GM10266 (cell line): ENCODE results near the gene ZNF674.

Experiments used
- DNase-seq: peaks from one replicate; pipeline ENCODE4 v3.0.0; 2012; ENCODE audit errors: extremely low spot score
- CTCF ChIP-seq: IDR thresholded peaks from 2 replicates; pipeline ENCODE4 v1.5.1; 2012; ENCODE audit warnings: mild to moderate bottlenecking, low read depth; ENCODE audit not compliant: control insufficient read depth, insufficient read depth; ENCODE audit errors: missing control alignments

ZNF674 gene

GRCh38 chrX:46575586-46575985 lies 30.4 kb upstream of the ZNF674 start:
- no peak for TF ChIP-seq CTCF
- no peak for DNase-seq

DNA sequence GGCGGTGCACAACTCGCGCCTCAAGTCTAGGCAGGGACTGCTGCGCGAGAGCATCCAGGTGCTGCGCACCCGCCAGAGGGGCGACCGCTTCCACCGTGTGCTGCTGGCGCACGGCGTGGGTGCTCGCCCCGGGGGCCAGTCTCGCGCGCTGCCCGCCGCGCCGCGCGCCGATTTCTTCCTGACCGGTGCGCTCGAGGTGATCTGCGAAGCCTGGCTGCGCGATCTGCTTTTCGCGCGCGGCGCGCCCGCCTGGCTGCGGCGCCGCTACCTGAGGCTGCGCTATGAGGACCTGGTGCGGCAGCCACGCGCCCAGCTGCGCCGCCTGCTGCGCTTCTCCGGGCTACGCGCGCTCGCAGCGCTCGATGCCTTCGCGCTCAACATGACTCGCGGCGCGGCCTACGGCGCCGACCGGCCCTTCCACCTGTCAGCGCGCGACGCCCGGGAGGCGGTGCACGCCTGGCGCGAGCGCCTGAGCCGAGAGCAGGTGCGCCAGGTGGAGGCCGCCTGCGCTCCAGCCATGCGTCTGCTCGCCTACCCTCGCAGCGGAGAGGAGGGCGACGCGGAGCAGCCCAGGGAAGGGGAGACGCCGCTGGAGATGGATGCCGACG lies 29.7 kb upstream of the ZNF674 start:
- peak; percentile 27 for DNase-seq
- TF ChIP-seq CTCF = no peak

DNA sequence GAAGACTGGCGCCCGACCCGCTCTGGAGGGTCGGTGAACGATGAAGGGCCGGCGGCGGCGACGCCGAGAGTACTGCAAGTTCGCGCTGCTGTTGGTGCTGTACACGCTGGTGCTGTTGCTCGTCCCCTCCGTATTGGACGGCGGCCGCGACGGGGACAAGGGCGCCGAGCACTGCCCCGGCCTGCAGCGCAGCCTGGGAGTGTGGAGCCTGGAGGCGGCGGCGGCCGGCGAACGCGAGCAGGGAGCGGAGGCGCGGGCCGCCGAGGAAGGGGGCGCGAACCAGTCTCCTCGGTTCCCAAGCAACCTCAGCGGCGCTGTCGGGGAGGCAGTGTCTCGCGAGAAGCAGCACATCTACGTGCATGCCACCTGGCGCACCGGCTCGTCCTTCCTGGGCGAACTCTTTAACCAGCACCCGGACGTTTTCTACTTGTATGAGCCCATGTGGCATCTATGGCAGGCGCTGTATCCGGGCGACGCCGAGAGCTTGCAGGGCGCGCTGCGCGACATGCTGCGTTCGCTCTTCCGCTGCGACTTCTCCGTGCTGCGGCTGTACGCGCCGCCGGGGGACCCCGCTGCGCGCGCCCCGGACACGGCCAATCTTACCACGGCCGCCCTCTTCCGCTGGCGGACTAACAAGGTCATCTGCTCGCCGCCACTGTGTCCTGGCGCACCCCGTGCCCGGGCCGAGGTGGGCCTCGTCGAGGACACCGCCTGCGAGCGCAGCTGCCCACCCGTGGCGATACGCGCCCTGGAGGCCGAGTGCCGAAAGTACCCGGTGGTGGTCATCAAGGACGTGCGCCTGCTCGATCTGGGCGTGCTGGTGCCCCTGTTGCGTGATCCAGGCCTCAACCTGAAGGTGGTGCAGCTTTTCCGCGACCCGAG lies 28.9 kb upstream of the ZNF674 start:
- DNase-seq = peak; percentile 64
- no peak for TF ChIP-seq CTCF

DNA sequence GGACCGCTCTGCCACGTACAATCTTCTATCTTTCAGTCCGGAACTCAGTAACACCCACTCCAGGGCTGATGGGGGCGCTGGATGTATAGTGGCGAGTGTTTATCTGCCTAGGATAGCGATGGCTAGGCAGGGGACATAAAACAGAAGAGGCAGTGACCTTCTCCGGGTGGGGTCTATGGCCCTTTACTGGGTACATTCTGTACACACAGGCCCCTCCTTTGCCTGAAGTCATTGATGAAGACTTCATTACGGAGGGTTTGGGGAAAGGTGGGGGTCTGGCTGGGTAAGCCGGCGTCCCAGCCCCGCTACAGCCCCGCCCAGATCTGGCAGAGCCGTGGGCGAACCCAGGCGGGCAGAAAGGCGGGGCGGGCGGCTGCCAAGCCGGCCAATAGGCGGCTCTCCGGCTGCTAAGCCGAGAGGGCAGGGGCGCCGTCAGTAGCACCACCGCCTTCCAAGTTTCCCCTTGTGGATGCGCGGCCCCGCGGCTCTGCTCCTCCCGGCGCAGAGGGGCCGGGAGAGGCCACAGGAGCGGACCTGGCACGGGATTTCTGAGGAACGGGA lies 28.2 kb upstream of the ZNF674 start, which contains the start of gene CHST7:
Gene CHST7 (plus strand): TSS at position 435 of the 561 bp plus-strand sequence. CDS start 167 bp downstream, outside the sequence.
- DNase-seq = peak; percentile 44
- TF ChIP-seq CTCF = peak; percentile 38

GRCh38 chrX:46572340-46572936 lies 27.2 kb upstream of the ZNF674 start:
- TF ChIP-seq CTCF = peak; percentile 24
- DNase-seq = peak; percentile 36

DNA sequence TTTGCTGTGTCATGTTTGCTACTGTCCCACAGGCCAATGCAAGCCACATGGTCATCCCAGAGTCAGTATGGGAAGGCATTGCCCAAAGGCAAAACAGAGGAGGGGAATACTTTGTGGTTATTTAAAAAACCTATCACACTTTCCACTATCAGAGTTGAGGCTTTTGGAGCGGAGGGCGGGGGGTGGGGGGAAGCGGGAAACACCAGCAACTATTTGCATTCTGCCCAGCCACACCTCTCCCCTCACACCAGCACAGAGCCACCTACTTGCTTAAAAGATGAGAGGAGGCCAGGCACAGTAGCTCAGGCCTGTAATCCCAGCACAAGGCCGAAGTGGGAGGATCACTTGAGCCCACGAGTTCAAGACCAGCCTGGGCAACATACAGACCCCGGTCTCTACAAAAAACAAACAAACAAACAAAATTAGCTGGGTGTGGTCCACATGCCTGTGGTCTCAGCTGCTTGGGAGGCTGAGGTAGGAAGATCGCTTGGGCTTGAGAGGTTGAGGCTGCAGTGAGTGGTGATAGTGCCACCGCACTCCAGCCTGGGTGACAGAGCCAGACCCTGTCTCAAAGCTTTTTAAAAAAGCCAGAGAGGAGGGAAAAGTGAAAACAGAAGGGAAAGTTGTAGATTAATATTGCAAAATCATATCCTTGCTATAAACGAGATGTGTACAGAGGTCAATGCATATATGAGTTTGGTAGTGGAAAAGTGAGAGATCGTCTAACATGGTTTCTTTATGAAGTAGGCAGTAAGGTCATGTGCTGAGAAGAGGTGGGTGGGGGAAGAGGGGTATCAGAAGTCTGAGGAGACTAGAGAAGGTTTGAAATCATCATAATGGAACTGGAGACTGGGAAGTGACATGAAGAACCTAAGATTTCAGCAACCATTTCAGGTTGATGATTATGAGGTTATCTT lies 26.5 kb upstream of the ZNF674 start:
- TF ChIP-seq CTCF = no peak
- no peak for DNase-seq
